H9 (cell line): ENCODE results near the gene ITGB8. TPM values are rescaled to one million over a fixed set of nuclear protein-coding genes. Genes with fewer than 3 reads are reported as not detected.

ENCODE experiments used
- DNase-seq: peaks from one replicate; pipeline ENCODE4 v3.0.0-alpha.2; 2017
- H2AFZ ChIP-seq: one replicate; pipeline ENCODE4 v1.6.1; 2013; ENCODE audit warnings: mild to moderate bottlenecking, low read length, control low read depth, moderate library complexity
- H2AK5ac ChIP-seq: 2 replicates; pipeline ENCODE4 v1.6.1; 2013; ENCODE audit warnings: low read length, control low read depth, mixed read lengths; ENCODE audit not compliant: insufficient read length
- H2BK120ac ChIP-seq: one replicate; pipeline ENCODE4 v1.6.1; 2013; ENCODE audit warnings: low read depth, mild to moderate bottlenecking, low read length, control low read depth, inconsistent platforms; ENCODE audit not compliant: poor library complexity, severe bottlenecking
- H2BK12ac ChIP-seq: 2 replicates; pipeline ENCODE4 v1.6.1; 2013; ENCODE audit warnings: low read length, control low read depth, mixed read lengths, low read depth; ENCODE audit not compliant: insufficient read length
- H2BK15ac ChIP-seq: 2 replicates; pipeline ENCODE4 v1.6.1; 2013; ENCODE audit warnings: low read depth, low read length, control low read depth
- H2BK20ac ChIP-seq: one replicate; pipeline ENCODE4 v1.6.1; 2013; ENCODE audit warnings: low read depth, mild to moderate bottlenecking, low read length, control low read depth, inconsistent platforms; ENCODE audit not compliant: poor library complexity, severe bottlenecking
- H2BK5ac ChIP-seq: 2 replicates; pipeline ENCODE4 v1.6.1; 2013; ENCODE audit warnings: low read length, control low read depth, mixed read lengths; ENCODE audit not compliant: insufficient read length
- H3K14ac ChIP-seq: 2 replicates; pipeline ENCODE4 v1.6.1; 2013; ENCODE audit warnings: low read length, control low read depth; ENCODE audit not compliant: insufficient read depth
- H3K18ac ChIP-seq: 2 replicates; pipeline ENCODE4 v1.6.1; 2013; ENCODE audit warnings: low read depth, mild to moderate bottlenecking, mixed read lengths, low read length, control low read depth; ENCODE audit not compliant: insufficient read length
- H3K23ac ChIP-seq: 2 replicates; pipeline ENCODE4 v1.6.1; 2013; ENCODE audit warnings: low read length, control low read depth, mixed read lengths, low read depth; ENCODE audit not compliant: insufficient read length
- H3K23me2 ChIP-seq: 2 replicates; pipeline ENCODE4 v1.6.1; 2013; ENCODE audit warnings: low read depth, mild to moderate bottlenecking, mixed read lengths, low read length, control low read depth; ENCODE audit not compliant: insufficient read length, poor library complexity, severe bottlenecking
- H3K27ac ChIP-seq: 2 replicates; pipeline ENCODE4 v1.5.1; 2013; ENCODE audit warnings: low read length, control low read depth, mixed read lengths, low read depth; ENCODE audit not compliant: insufficient read length
- H3K27me3 ChIP-seq: 2 replicates; pipeline ENCODE4 v1.6.1; 2013; ENCODE audit warnings: low read length, control low read depth, inconsistent platforms; ENCODE audit not compliant: insufficient read depth
- H3K4ac ChIP-seq: 2 replicates; pipeline ENCODE4 v1.6.1; 2013; ENCODE audit warnings: low read depth, mild to moderate bottlenecking, control low read depth, inconsistent platforms, low read length, moderate library complexity
- H3K4me1 ChIP-seq: 2 replicates; pipeline ENCODE4 v1.6.1; 2013; ENCODE audit warnings: low read length, control low read depth, inconsistent platforms; ENCODE audit not compliant: insufficient read depth
- H3K4me2 ChIP-seq: 2 replicates; pipeline ENCODE4 v1.6.1; 2013; ENCODE audit warnings: low read length, control low read depth, mixed read lengths; ENCODE audit not compliant: insufficient read length, insufficient read depth
- H3K56ac ChIP-seq: 2 replicates; pipeline ENCODE4 v1.6.1; 2013; ENCODE audit warnings: low read depth, mild to moderate bottlenecking, mixed read lengths, low read length, control low read depth; ENCODE audit not compliant: insufficient read length
- H3K79me1 ChIP-seq: 2 replicates; pipeline ENCODE4 v1.6.1; 2013; ENCODE audit warnings: low read depth, mild to moderate bottlenecking, moderate library complexity, low read length, control low read depth, inconsistent platforms; ENCODE audit not compliant: insufficient read depth, poor library complexity, severe bottlenecking
- H3K79me2 ChIP-seq: 2 replicates; pipeline ENCODE4 v1.6.1; 2013; ENCODE audit warnings: low read length, control low read depth, inconsistent platforms; ENCODE audit not compliant: insufficient read depth
- H3K9ac ChIP-seq: 2 replicates; pipeline ENCODE4 v1.6.1; 2013; ENCODE audit warnings: low read length, control low read depth, mixed read lengths; ENCODE audit not compliant: insufficient read length; ENCODE audit errors: extremely low read depth
- H3K9me3 ChIP-seq: one replicate; pipeline ENCODE4 v1.6.1; 2013; ENCODE audit warnings: low read depth, low read length, inconsistent platforms; ENCODE audit not compliant: control insufficient read depth
- H3T11ph ChIP-seq: one replicate; pipeline ENCODE4 v1.6.1; 2013; ENCODE audit warnings: mild to moderate bottlenecking, low read length, control low read depth, inconsistent platforms
- H4K20me1 ChIP-seq: one replicate; pipeline ENCODE4 v1.6.1; 2013; ENCODE audit not compliant: control insufficient read depth, insufficient read length, insufficient read depth
- H4K5ac ChIP-seq: 2 replicates; pipeline ENCODE4 v1.6.1; 2013; ENCODE audit warnings: low read depth, mild to moderate bottlenecking, mixed read lengths, low read length, control low read depth; ENCODE audit not compliant: insufficient read length
- H4K8ac ChIP-seq: replicated peaks from 2 replicates; pipeline ENCODE4 v1.6.1; 2013; ENCODE audit warnings: low read length, control low read depth, mixed read lengths, low read depth; ENCODE audit not compliant: insufficient read length
- H4K91ac ChIP-seq: 2 replicates; pipeline ENCODE4 v1.6.1; 2013; ENCODE audit warnings: low read depth, mild to moderate bottlenecking, moderate library complexity, mixed read lengths, low read length, control low read depth; ENCODE audit not compliant: insufficient read length
- H3K27ac Mint-ChIP-seq, 3 experiments: 2 replicates in 2 of 3; 3 replicates in 1 of 3; pipeline ENCODE4 v1.8.0; 2020 to 2021; ENCODE audit warnings: mixed read lengths in 3 of 3, mild to moderate bottlenecking in 1 of 3, moderate library complexity in 1 of 3
- H3K27me3 Mint-ChIP-seq: 2 replicates; pipeline ENCODE4 v1.8.0; 2021; ENCODE audit warnings: low read depth, mild to moderate bottlenecking, moderate library complexity, mixed read lengths
- H3K36me3 Mint-ChIP-seq, 3 experiments: 2 replicates in 2 of 3; 3 replicates in 1 of 3; pipeline ENCODE4 v1.8.0; 2020 to 2021; ENCODE audit warnings: low read depth in 3 of 3, mixed read lengths in 3 of 3; ENCODE audit not compliant: insufficient read depth in 1 of 3
- H3K4me1 Mint-ChIP-seq, 2 experiments: 2 replicates each; pipeline ENCODE4 v1.8.0; 2020; ENCODE audit warnings: mixed read lengths in 2 of 2
- H3K4me3 Mint-ChIP-seq, 2 experiments: 2 replicates in 1 of 2; 3 replicates in 1 of 2; pipeline ENCODE4 v1.8.0; 2020 to 2021; ENCODE audit warnings: mild to moderate bottlenecking in 2 of 2, mixed read lengths in 2 of 2, moderate library complexity in 1 of 2
- H3K9me3 Mint-ChIP-seq, 2 experiments: 2 replicates in 1 of 2; 3 replicates in 1 of 2; pipeline ENCODE4 v1.8.0; 2020; ENCODE audit warnings: mild to moderate bottlenecking in 2 of 2, mixed read lengths in 2 of 2, moderate library complexity in 1 of 2
- CTCF ChIP-seq: fragments of 200-600 bp; sonication (generic); conservative IDR thresholded peaks from 3 replicates; pipeline ENCODE4 v1.8.0; 2021; ENCODE audit warnings: antibody characterized with exemption, mild to moderate bottlenecking
- WGBS: extraction: QIAGEN DNeasy Blood & Tissue Kit; methylation state at CpG from one replicate; pipeline ENCODE4 v1.1.7; 2013; ENCODE audit warnings: missing lambda C conversion rate, low lambda C conversion rate, mixed read lengths; ENCODE audit not compliant: insufficient read length; ENCODE audit errors: extremely low coverage; 5-methylcytosine and 5-hydroxymethylcytosine counted together
- total RNA-seq: library from RNA; stranded (reverse); gene quantifications from 2 replicates; pipeline ENCODE4 v1.2.1, GENCODE V29; 2021

The ITGB8 gene
- total RNA-seq, 1 experiment from 2014 or later: 7.6 TPM

GRCh38 chr7:20320786-20321185, 9.9 kb upstream of the ITGB8 start:
- H2AK5ac ChIP-seq: no peak overlapping the region
- DNase-seq: no peak
- no peak overlapping the region for H3K4me2 ChIP-seq
- no peak overlapping the region for H3K4ac ChIP-seq
- no CpG with 5 or more reads among the region's 7 CpGs for WGBS
- no peak overlapping the region for H2BK5ac ChIP-seq
- no peak overlapping the region for H3K9ac ChIP-seq
- Mint-ChIP-seq H3K4me3 (no peak overlapping the region), H3K27me3 (no peaks in the 10 kb centered on the region), H3K36me3 (no peaks in the 10 kb centered on the region), H3K4me1 (peaks cover 4 to 11% of the 10 kb centered on the region in 2 experiments), H3K9me3 (no peaks in the 10 kb centered on the region), H3K27ac (peak overlapping the region in 1 of 3 experiments; percentile 37; a peak in 1 of 7 replicates)
- TF ChIP-seq CTCF: no peak
- no peaks in the 10 kb centered on the region for H3K27me3 ChIP-seq
- no peak overlapping the region for H2AFZ ChIP-seq
- no peaks in the 10 kb centered on the region for H3K9me3 ChIP-seq
- H3K56ac ChIP-seq: no peak overlapping the region
- no peak overlapping the region for H3K18ac ChIP-seq
- no peak overlapping the region for H2BK12ac ChIP-seq
- no peaks in the 10 kb centered on the region for H4K20me1 ChIP-seq
- no peak overlapping the region for H4K91ac ChIP-seq
- H3K79me1 ChIP-seq: no peaks in the 10 kb centered on the region
- H2BK20ac ChIP-seq: no peak overlapping the region
- no peak overlapping the region for H3T11ph ChIP-seq
- H4K8ac ChIP-seq: no peak overlapping the region
- no peak overlapping the region for H3K14ac ChIP-seq
- no peak overlapping the region for H3K23ac ChIP-seq
- no peak overlapping the region for H2BK15ac ChIP-seq
- no peaks in the 10 kb centered on the region for H3K23me2 ChIP-seq
- H3K79me2 ChIP-seq: no peaks in the 10 kb centered on the region
- H2BK120ac ChIP-seq: no peak overlapping the region
- no peak overlapping the region for H3K27ac ChIP-seq
- no peaks in the 10 kb centered on the region for H3K4me1 ChIP-seq
- no peak overlapping the region for H4K5ac ChIP-seq
